ENCODE data around the gene ADAMTS15. TPM values are rescaled to one million over a fixed set of nuclear protein-coding genes. Genes with fewer than 3 reads are reported as not detected.

The ADAMTS15 gene
- total and polyA plus RNA-seq, 10 of the 15 experiments (the other 5 are each of a cell fraction or from before 2014, with no cell fraction given), result not detected

GRCh38 chr11:130448039-130448415 is 418 bp upstream of the ADAMTS15 start:
- Histone ChIP-seq H3K9ac (ENCODE audit: control insufficient read depth, insufficient read depth, low read length) (no peak overlapping the region), H3K9me3 (replicated peaks; ENCODE audit: control insufficient read depth, insufficient read depth, low read length) (no peaks in the 10 kb centered on the region; the same call in 2 of the 3 replicates), H3K27me3 (replicated peaks in 1 of 2; ENCODE audit: control insufficient read depth in 2 of 2, insufficient read depth in 2 of 2, low read length in 1 of 2) (peaks cover 6 to 18% of the 10 kb centered on the region in 2 experiments), H3K4me3 (no peak overlapping the region), H3K4me2 (ENCODE audit: control insufficient read depth, insufficient read depth) (peak overlapping the region; percentile 9; the same call in 1 of the 2 replicates), H3K4me1 (ENCODE audit: control insufficient read depth, insufficient read depth, low read length) (no peaks in the 10 kb centered on the region), H3K79me2 (ENCODE audit: control insufficient read depth, insufficient read depth, low read length) (no peaks in the 10 kb centered on the region), H3K27ac (ENCODE audit: control insufficient read depth, insufficient read depth) (no peak overlapping the region), H3K36me3 (ENCODE audit: control insufficient read depth in 2 of 2, insufficient read depth in 2 of 2, low read length in 1 of 2) (no peaks in the 10 kb centered on the region), H2AFZ (ENCODE audit: control insufficient read depth, low read depth, low read length) (no peak overlapping the region), H4K20me1 (ENCODE audit: control insufficient read depth, insufficient read depth) (no peaks in the 10 kb centered on the region; the same call in 1 of the 2 replicates)
- CTCF ChIA-PET, result interaction anchor here (1.3 kb wide), 1 partner anchor 414 kb away, joined by 3 read pairs; no protein-coding TSS in a partner anchor
- in situ Hi-C loops (cut with MboI), result no loop called here
- 2% methylated on average over 11 of the region's 11 CpGs for WGBS (ENCODE audit: insufficient coverage, insufficient replicate concordance, low lambda C conversion rate, missing lambda C conversion rate)
- ATAC-seq (no peak), FAIRE-seq (no peak), DNase-seq (ENCODE audit: low read depth, low spot score) (no peak)
- RAD21 ChIA-PET (ENCODE audit: unreplicated experiment), result no interaction called here
- SMC1A ChIA-PET (ENCODE audit: uncharacterized antibody, unreplicated experiment), result no interaction called here
- intact Hi-C loops (cut with micrococcal nuclease; ENCODE audit: unreplicated experiment), result no loop called here
- no peak for TF ChIP-seq SRF (IDR thresholded peaks at IDR 0.05; ENCODE audit: low read depth in 2 of 2, low read length in 2 of 2)
- TF ChIP-seq, protein P1, sequence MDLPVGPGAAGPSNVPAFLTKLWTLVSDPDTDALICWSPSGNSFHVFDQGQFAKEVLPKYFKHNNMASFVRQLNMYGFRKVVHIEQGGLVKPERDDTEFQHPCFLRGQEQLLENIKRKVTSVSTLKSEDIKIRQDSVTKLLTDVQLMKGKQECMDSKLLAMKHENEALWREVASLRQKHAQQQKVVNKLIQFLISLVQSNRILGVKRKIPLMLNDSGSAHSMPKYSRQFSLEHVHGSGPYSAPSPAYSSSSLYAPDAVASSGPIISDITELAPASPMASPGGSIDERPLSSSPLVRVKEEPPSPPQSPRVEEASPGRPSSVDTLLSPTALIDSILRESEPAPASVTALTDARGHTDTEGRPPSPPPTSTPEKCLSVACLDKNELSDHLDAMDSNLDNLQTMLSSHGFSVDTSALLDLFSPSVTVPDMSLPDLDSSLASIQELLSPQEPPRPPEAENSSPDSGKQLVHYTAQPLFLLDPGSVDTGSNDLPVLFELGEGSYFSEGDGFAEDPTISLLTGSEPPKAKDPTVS (IDR thresholded peaks at IDR 0.05; ENCODE audit: low read depth, low read length), result no peak
- no peak for TF ChIP-seq TAF1 (IDR thresholded peaks at IDR 0.05; ENCODE audit: borderline replicate concordance, low read depth, low read length)
- TF ChIP-seq SMAD5 (IDR thresholded peaks at IDR 0.05; ENCODE audit: low read depth), result no peak
- TF ChIP-seq KAT2A (conservative IDR thresholded peaks at IDR 0.05; ENCODE audit: control insufficient read depth, low read depth, low read length), result no peak
- TF ChIP-seq SPI1 (IDR thresholded peaks at IDR 0.05; ENCODE audit: borderline replicate concordance, insufficient read depth, low read depth, low read length), result no peak
- TF ChIP-seq POLR2AphosphoS2 (IDR thresholded peaks at IDR 0.05; ENCODE audit: low read depth, low read length), result no peak
- TF ChIP-seq FOXK2 (IDR thresholded peaks at IDR 0.05), result no peak
- TF ChIP-seq, protein P2, sequence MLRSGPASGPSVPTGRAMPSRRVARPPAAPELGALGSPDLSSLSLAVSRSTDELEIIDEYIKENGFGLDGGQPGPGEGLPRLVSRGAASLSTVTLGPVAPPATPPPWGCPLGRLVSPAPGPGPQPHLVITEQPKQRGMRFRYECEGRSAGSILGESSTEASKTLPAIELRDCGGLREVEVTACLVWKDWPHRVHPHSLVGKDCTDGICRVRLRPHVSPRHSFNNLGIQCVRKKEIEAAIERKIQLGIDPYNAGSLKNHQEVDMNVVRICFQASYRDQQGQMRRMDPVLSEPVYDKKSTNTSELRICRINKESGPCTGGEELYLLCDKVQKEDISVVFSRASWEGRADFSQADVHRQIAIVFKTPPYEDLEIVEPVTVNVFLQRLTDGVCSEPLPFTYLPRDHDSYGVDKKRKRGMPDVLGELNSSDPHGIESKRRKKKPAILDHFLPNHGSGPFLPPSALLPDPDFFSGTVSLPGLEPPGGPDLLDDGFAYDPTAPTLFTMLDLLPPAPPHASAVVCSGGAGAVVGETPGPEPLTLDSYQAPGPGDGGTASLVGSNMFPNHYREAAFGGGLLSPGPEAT (IDR thresholded peaks at IDR 0.05; ENCODE audit: low read depth), result no peak
- TF ChIP-seq, protein P3, sequence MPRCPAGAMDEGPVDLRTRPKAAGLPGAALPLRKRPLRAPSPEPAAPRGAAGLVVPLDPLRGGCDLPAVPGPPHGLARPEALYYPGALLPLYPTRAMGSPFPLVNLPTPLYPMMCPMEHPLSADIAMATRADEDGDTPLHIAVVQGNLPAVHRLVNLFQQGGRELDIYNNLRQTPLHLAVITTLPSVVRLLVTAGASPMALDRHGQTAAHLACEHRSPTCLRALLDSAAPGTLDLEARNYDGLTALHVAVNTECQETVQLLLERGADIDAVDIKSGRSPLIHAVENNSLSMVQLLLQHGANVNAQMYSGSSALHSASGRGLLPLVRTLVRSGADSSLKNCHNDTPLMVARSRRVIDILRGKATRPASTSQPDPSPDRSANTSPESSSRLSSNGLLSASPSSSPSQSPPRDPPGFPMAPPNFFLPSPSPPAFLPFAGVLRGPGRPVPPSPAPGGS (IDR thresholded peaks at IDR 0.05; ENCODE audit: borderline replicate concordance, insufficient read depth, low read depth, low read length, poor library complexity, severe bottlenecking), result no peak
- TF ChIP-seq SMAD1 (IDR thresholded peaks at IDR 0.05; ENCODE audit: low read depth, partially characterized antibody), result no peak
- TF ChIP-seq MYC (IDR thresholded peaks at IDR 0.05; ENCODE audit: insufficient read depth, insufficient read length, insufficient replicate concordance, low read length, severe bottlenecking), result no peak
- no peak for TF ChIP-seq FOXM1 (IDR thresholded peaks at IDR 0.05; ENCODE audit: low read depth, low read length)
- no peak for TF ChIP-seq PBX3 (IDR thresholded peaks at IDR 0.05; ENCODE audit: insufficient replicate concordance, low read depth, low read length)
- no peak for TF ChIP-seq RAD21 (IDR thresholded peaks at IDR 0.05; ENCODE audit: insufficient read depth, low read depth, low read length)
- POLR2A ChIA-PET, result no interaction called here
- BruUV-seq (replicated peaks), result no TSS peak
